HCT116 (cell line): ENCODE measurements around the gene NUBPL.

Experiments used
- EGR1 ChIP-seq: IDR thresholded peaks from 2 replicates; pipeline ENCODE4 v1.6.1; 2012; ENCODE audit warnings: low read depth
- EZH2 ChIP-seq: fragments of 200-600 bp; sonication (generic); IDR thresholded peaks from 2 replicates; pipeline ENCODE4 v1.6.1; 2017; ENCODE audit warnings: antibody characterized with exemption, mixed run types
- FOSL1 ChIP-seq: IDR thresholded peaks from 2 replicates; pipeline ENCODE4 v1.6.1; 2012; ENCODE audit warnings: low read depth
- POLR2A ChIP-seq: IDR thresholded peaks from 2 replicates; pipeline ENCODE4 v1.7.0; 2011; ENCODE audit warnings: borderline replicate concordance; ENCODE audit not compliant: insufficient read depth, insufficient read length; ENCODE audit errors: extremely low read depth
- POLR2AphosphoS5 ChIP-seq: IDR thresholded peaks from 2 replicates; pipeline ENCODE4 v1.6.1; 2011; ENCODE audit warnings: mild to moderate bottlenecking, low read depth, low read length, moderate library complexity
- RAD21 ChIP-seq: IDR thresholded peaks from 2 replicates; pipeline ENCODE4 v1.6.1; 2012; ENCODE audit warnings: low read depth, mild to moderate bottlenecking
- TCF7L2 ChIP-seq: IDR thresholded peaks from 2 replicates; pipeline ENCODE4 v1.7.0; 2011; ENCODE audit warnings: borderline replicate concordance, inconsistent platforms; ENCODE audit not compliant: insufficient read depth, insufficient read length; ENCODE audit errors: extremely low read depth
- TF ChIP-seq, protein P1 (sequence below), 3 experiments: fragments of 200-600 bp in 1 of 3; sonication (generic) in 1 of 3; IDR thresholded peaks in 2 of 3; conservative IDR thresholded peaks in 1 of 3; 2 replicates each; pipeline ENCODE4 v1.5.1; 2012 to 2017; ENCODE audit warnings: low read depth in 2 of 3, low read length in 2 of 3, antibody characterized with exemption in 1 of 3, borderline replicate concordance in 1 of 3, control low read depth in 1 of 3, mild to moderate bottlenecking in 1 of 3, mixed read lengths in 1 of 3, mixed run types in 1 of 3, moderate library complexity in 1 of 3; ENCODE audit not compliant: insufficient read depth in 1 of 3
- TF ChIP-seq, protein P2 (sequence below): IDR thresholded peaks from 2 replicates; pipeline ENCODE4 v1.6.1; 2012; ENCODE audit warnings: low read depth

DNA sequence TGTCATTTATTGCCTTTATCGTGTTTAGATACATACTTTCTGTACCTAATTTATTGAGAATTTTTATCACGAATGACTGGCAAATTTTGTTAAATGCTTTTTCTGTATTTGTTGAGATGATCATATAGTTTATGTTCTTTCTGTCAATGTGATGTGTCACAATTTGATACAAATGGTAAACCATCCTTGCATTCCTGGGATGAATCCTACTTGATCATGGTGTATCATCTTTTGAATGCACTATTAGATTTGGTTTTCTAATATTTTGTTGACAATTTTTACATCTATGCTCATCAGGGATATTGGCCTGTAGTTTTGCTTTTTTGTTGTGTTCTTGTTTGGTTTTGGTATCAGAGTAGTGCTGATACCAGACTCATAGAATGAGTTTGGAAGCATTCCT is 185.1 kb downstream of the NUBPL start:
- TF ChIP-seq, protein P1, sequence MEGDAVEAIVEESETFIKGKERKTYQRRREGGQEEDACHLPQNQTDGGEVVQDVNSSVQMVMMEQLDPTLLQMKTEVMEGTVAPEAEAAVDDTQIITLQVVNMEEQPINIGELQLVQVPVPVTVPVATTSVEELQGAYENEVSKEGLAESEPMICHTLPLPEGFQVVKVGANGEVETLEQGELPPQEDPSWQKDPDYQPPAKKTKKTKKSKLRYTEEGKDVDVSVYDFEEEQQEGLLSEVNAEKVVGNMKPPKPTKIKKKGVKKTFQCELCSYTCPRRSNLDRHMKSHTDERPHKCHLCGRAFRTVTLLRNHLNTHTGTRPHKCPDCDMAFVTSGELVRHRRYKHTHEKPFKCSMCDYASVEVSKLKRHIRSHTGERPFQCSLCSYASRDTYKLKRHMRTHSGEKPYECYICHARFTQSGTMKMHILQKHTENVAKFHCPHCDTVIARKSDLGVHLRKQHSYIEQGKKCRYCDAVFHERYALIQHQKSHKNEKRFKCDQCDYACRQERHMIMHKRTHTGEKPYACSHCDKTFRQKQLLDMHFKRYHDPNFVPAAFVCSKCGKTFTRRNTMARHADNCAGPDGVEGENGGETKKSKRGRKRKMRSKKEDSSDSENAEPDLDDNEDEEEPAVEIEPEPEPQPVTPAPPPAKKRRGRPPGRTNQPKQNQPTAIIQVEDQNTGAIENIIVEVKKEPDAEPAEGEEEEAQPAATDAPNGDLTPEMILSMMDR (IDR thresholded peaks at IDR 0.05 in 2 of 3, conservative IDR thresholded peaks at IDR 0.05 in 1 of 3; ENCODE audit: borderline replicate concordance in 1 of 3, insufficient read depth in 1 of 3, low read depth in 2 of 3, low read length in 2 of 3) = no peak
- no peak for TF ChIP-seq POLR2A
- no peak for TF ChIP-seq RAD21
- TF ChIP-seq EGR1 = no peak
- TF ChIP-seq EZH2 = no peak
- no peak for TF ChIP-seq TCF7L2
- TF ChIP-seq, protein P2, sequence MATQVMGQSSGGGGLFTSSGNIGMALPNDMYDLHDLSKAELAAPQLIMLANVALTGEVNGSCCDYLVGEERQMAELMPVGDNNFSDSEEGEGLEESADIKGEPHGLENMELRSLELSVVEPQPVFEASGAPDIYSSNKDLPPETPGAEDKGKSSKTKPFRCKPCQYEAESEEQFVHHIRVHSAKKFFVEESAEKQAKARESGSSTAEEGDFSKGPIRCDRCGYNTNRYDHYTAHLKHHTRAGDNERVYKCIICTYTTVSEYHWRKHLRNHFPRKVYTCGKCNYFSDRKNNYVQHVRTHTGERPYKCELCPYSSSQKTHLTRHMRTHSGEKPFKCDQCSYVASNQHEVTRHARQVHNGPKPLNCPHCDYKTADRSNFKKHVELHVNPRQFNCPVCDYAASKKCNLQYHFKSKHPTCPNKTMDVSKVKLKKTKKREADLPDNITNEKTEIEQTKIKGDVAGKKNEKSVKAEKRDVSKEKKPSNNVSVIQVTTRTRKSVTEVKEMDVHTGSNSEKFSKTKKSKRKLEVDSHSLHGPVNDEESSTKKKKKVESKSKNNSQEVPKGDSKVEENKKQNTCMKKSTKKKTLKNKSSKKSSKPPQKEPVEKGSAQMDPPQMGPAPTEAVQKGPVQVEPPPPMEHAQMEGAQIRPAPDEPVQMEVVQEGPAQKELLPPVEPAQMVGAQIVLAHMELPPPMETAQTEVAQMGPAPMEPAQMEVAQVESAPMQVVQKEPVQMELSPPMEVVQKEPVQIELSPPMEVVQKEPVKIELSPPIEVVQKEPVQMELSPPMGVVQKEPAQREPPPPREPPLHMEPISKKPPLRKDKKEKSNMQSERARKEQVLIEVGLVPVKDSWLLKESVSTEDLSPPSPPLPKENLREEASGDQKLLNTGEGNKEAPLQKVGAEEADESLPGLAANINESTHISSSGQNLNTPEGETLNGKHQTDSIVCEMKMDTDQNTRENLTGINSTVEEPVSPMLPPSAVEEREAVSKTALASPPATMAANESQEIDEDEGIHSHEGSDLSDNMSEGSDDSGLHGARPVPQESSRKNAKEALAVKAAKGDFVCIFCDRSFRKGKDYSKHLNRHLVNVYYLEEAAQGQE = no peak
- no peak for TF ChIP-seq POLR2AphosphoS5
- TF ChIP-seq FOSL1 = no peak
